ENCODE measurements around the gene GPATCH4. TPM values are rescaled to one million over a fixed set of nuclear protein-coding genes. Genes with fewer than 3 reads are reported as not detected.
A peak's percentile ranks its signal among the peaks of the same experiment; 100 is the strongest.

Gene GPATCH4
- 10 to 100 TPM; 19.0 to 20.6 TPM for total RNA-seq

DNA sequence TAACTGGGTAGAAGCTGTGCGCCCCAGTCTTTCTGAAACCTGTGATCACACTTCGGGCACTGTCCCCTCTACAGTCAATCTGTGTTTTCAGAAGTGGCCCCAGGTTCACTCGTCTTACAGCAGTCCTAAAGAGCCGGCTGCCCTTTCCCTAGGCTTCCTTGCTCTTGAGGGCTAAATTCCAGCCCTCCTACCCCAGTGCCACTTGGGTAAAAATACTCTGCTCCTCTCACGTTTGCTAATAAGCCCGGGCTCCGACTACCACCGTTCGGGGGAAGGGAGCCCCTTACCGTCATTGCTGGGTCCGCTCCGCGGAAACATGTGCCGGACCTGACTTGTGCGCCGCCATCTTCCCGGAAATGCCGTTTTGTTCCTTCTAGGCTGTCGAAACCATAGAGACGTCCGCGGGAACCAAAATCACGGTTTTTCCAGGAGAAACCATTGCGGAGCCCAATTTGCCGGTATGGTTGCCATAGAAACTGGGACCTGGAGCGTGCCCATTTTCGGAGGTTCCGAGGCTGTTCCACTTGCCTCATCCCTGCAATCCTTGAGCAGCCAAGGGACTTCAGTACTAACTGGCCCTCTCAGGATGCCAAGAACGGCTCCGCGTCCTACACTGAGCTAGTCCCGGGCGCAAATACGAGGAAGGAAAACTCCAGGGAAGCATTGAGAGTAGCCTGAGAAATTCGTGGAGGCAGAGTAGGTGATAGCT is at the start of gene GPATCH4:
GPATCH4 (minus strand) TSS at position 358 of the 709 bp plus-strand sequence.
- peaks cover 25% of the 10 kb centered on the region for H3K36me3 Mint-ChIP-seq (ENCODE audit: low read depth)
- CTCF ChIA-PET = interaction anchor here (1.1 to 2.5 kb wide), 6 partner anchors 7 to 216 kb away, joined by 3 to 10 read pairs (median 6); partner anchors contain the start of gene MEF2D

DNA sequence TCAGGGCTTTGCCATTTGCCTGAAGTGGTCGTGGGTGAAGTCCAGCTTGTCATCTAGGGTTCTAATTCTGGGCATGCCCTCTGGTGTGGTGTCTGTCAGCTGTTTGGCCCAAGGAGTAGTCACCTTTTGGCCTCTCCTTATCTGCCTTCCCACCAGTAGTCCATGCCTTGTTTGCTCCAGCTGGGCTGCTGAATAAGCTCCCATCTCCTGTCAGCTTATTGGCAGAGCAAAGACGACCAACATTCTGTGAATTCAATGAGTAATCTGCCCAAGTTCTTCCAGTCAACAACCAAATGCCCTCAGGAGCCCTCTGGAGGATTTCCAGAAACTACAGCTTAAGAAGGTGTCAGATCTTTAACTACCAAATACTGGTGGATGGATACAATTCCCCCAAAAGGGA is 47.7 kb upstream of the GPATCH4 start:
- H3K9me3 Mint-ChIP-seq = no peaks in the 10 kb centered on the region
- H3K4me1 Mint-ChIP-seq = peaks cover 14% of the 10 kb centered on the region
- H3K27ac Mint-ChIP-seq = no peak overlapping the region
- ChIA-PET POLR2A (interaction anchor here (0.7 to 1.9 kb wide), 3 partner anchors 17 to 80 kb away, joined by 3 to 5 read pairs (median 3); partner anchors contain the start of gene ISG20L2), CTCF (interaction anchor here (0.9 to 4.5 kb wide), 5 partner anchors 11 to 203 kb away, joined by 3 to 37 read pairs (median 5); no protein-coding TSS in a partner anchor)
- H3K4me3 Mint-ChIP-seq = no peak overlapping the region
- peaks cover 75% of the 10 kb centered on the region for H3K27me3 Mint-ChIP-seq
- no peaks in the 10 kb centered on the region for H3K36me3 Mint-ChIP-seq (ENCODE audit: low read depth)
- DNase-seq = no peak

More for the DNA sequence above, at the start of gene GPATCH4:
- H3K27me3 Mint-ChIP-seq = no peaks in the 10 kb centered on the region
- H3K9me3 Mint-ChIP-seq = no peaks in the 10 kb centered on the region
- peak; percentile 88 for DNase-seq
- peak within 1 kb of the TSS; percentile 98 for H3K4me3 Mint-ChIP-seq
- POLR2A ChIA-PET = interaction anchor here (0.6 to 4.0 kb wide), 12 partner anchors 8 to 144 kb away, joined by 3 to 45 read pairs (median 4); partner anchors contain the start of genes ISG20L2, MEF2D, METTL25B and NAXE
- H3K4me1 Mint-ChIP-seq = peaks cover 35% of the 10 kb centered on the region
- peak within 1 kb of the TSS; percentile 88 for H3K27ac Mint-ChIP-seq

DNA sequence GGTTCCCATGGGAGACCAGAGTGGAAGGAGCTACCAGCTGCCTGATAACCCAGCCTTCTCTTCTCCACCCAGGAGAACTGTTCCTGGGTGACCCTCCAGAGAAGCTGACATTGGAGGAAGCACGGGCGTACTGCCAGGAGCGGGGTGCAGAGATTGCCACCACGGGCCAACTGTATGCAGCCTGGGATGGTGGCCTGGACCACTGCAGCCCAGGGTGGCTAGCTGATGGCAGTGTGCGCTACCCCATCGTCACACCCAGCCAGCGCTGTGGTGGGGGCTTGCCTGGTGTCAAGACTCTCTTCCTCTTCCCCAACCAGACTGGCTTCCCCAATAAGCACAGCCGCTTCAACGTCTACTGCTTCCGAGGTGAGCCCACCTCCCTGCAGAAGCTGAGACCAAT is 47.2 kb upstream of the GPATCH4 start:
- ChIA-PET POLR2A (interaction anchor here (0.7 to 1.9 kb wide), 3 partner anchors 17 to 81 kb away, joined by 3 to 5 read pairs (median 3); partner anchors contain the start of gene ISG20L2), CTCF (interaction anchor here (0.9 to 4.5 kb wide), 5 partner anchors 11 to 202 kb away, joined by 3 to 37 read pairs (median 5); no protein-coding TSS in a partner anchor)
- no peak for DNase-seq
- Mint-ChIP-seq H3K27me3 (peaks cover 73% of the 10 kb centered on the region), H3K4me3 (no peak overlapping the region), H3K9me3 (no peaks in the 10 kb centered on the region), H3K4me1 (peaks cover 18% of the 10 kb centered on the region), H3K27ac (no peak overlapping the region), H3K36me3 (ENCODE audit: low read depth) (no peaks in the 10 kb centered on the region)

GRCh38 chr1:156647351-156647750 is 46.1 kb upstream of the GPATCH4 start:
- peaks cover 76% of the 10 kb centered on the region for H3K27me3 Mint-ChIP-seq
- H3K27ac Mint-ChIP-seq = no peak overlapping the region
- no peaks in the 10 kb centered on the region for H3K9me3 Mint-ChIP-seq
- no peak for DNase-seq
- ChIA-PET CTCF (interaction anchor here (4.5 to 6.9 kb wide), 2 partner anchors 12 to 22 kb away, joined by 31 to 80 read pairs; no protein-coding TSS in a partner anchor), POLR2A (no interaction called here)
- H3K4me1 Mint-ChIP-seq = peaks cover 30% of the 10 kb centered on the region
- no peaks in the 10 kb centered on the region for H3K36me3 Mint-ChIP-seq (ENCODE audit: low read depth)
- H3K4me3 Mint-ChIP-seq = no peak overlapping the region

DNA sequence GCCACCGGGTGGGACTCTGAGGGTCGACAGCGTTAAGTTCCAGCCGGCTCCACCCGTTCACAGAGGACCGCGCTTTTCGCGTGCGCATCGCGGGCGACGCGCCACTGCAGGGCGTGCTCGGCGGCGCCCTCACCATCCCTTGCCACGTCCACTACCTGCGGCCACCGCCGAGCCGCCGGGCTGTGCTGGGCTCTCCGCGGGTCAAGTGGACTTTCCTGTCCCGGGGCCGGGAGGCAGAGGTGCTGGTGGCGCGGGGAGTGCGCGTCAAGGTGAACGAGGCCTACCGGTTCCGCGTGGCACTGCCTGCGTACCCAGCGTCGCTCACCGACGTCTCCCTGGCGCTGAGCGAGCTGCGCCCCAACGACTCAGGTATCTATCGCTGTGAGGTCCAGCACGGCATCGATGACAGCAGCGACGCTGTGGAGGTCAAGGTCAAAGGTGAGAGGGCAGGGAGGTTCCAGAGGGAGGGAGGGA is 45.5 kb upstream of the GPATCH4 start:
- peaks cover 75% of the 10 kb centered on the region for H3K27me3 Mint-ChIP-seq
- no peaks in the 10 kb centered on the region for H3K36me3 Mint-ChIP-seq (ENCODE audit: low read depth)
- H3K4me3 Mint-ChIP-seq = no peak overlapping the region
- peaks cover 31% of the 10 kb centered on the region for H3K4me1 Mint-ChIP-seq
- ChIA-PET POLR2A (interaction anchor here (1.5 to 1.6 kb wide), 2 partner anchors 19 to 21 kb away, joined by 3 to 5 read pairs; no protein-coding TSS in a partner anchor), CTCF (interaction anchor here (1.2 to 6.9 kb wide), 2 partner anchors 10 to 21 kb away, joined by 4 to 80 read pairs; no protein-coding TSS in a partner anchor)
- no peak for DNase-seq
- no peaks in the 10 kb centered on the region for H3K9me3 Mint-ChIP-seq
- H3K27ac Mint-ChIP-seq = no peak overlapping the region

DNA sequence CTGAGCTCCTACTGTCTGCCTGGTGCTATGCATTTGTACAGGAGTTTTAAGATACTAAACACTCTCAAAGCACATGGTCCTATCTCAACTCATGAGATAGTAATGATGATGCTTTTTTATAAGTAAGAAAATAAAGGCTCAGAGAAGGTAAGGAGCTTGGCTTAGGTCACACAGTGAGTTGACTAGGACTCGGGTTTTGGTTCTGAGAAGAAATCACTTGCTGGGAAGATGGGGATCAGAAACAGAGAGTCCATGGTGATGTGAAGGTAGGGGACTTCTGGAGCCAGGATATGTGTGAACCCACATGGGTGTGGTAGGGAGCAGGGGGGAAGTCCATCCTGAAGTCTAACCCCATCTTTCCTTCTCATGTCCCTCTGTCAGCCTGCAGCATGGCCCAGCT is 44.4 kb upstream of the GPATCH4 start:
- H3K27ac Mint-ChIP-seq = no peak overlapping the region
- ChIA-PET POLR2A (interaction anchor here (0.7 to 1.6 kb wide), 3 partner anchors 18 to 21 kb away, joined by 3 to 5 read pairs (median 3); no protein-coding TSS in a partner anchor), CTCF (interaction anchor here (1.0 to 6.9 kb wide), 4 partner anchors 11 to 200 kb away, joined by 3 to 80 read pairs (median 22); no protein-coding TSS in a partner anchor)
- H3K4me3 Mint-ChIP-seq = no peak overlapping the region
- H3K4me1 Mint-ChIP-seq = peaks cover 42% of the 10 kb centered on the region
- H3K9me3 Mint-ChIP-seq = no peaks in the 10 kb centered on the region
- H3K27me3 Mint-ChIP-seq = peaks cover 82% of the 10 kb centered on the region
- H3K36me3 Mint-ChIP-seq (ENCODE audit: low read depth) = no peaks in the 10 kb centered on the region
- no peak for DNase-seq

DNA sequence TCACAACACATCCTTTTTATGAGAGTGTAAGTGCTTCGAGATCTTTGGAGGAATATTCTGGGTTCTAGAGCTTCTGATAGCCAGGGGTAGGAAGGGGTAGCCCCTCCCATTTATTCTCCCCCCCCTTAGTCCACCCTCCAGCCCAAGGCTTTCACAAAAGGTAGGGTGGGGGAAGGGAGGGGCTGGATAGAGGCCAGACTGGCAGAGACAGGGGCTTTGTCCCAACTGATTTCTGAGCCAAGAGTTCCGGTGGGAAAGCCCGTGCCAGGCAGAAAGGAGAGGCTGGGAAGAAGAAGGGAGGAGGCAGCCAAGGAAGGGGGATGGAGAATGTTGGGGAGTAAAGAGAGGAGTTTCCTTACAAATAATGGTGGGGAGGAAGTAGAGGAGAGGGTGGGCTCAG is 43.8 kb upstream of the GPATCH4 start:
- Mint-ChIP-seq H3K9me3 (no peaks in the 10 kb centered on the region), H3K4me3 (no peak overlapping the region), H3K4me1 (peaks cover 42% of the 10 kb centered on the region), H3K36me3 (ENCODE audit: low read depth) (no peaks in the 10 kb centered on the region), H3K27me3 (peaks cover 83% of the 10 kb centered on the region), H3K27ac (no peak overlapping the region)
- POLR2A ChIA-PET = interaction anchor here (1.5 to 1.8 kb wide), 3 partner anchors 10 to 19 kb away, joined by 3 to 5 read pairs (median 4); no protein-coding TSS in a partner anchor
- no peak for DNase-seq
- CTCF ChIA-PET = interaction anchor here (3.9 to 6.9 kb wide), 2 partner anchors 16 to 19 kb away, joined by 41 to 80 read pairs; no protein-coding TSS in a partner anchor

DNA sequence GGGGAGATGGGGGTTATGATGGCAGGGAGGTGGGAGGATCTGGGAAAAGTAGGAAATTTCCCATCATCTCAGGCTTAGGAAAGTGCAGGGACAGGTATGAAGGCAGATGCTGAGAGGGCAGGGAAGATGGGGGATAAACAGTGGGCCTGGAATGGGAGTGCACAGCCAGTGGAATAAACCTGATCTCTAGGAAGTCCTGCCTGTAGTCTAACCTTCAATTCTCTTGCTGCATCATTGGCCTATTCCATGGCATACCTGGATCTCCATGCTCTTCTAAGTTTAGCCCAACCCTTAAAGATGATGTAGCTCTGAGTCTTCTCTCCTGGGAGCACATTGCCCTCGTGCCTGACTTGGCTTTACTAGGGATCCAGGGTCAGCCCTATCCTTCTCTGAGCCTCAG is 43.4 kb upstream of the GPATCH4 start:
- Mint-ChIP-seq H3K27me3 (peaks cover 86% of the 10 kb centered on the region), H3K9me3 (no peaks in the 10 kb centered on the region), H3K27ac (no peak overlapping the region), H3K4me1 (peaks cover 42% of the 10 kb centered on the region), H3K36me3 (ENCODE audit: low read depth) (no peaks in the 10 kb centered on the region), H3K4me3 (no peak overlapping the region)
- ChIA-PET POLR2A (interaction anchor here (1.6 to 1.8 kb wide), 2 partner anchors 11 to 17 kb away, joined by 4 to 7 read pairs; no protein-coding TSS in a partner anchor), CTCF (interaction anchor here (1.0 to 6.9 kb wide), 4 partner anchors 16 to 53 kb away, joined by 3 to 80 read pairs (median 23); partner anchors contain the start of gene NAXE)
- DNase-seq = no peak

GRCh38 chr1:156644146-156644545 is 42.9 kb upstream of the GPATCH4 start:
- POLR2A ChIA-PET = interaction anchor here (0.6 to 1.8 kb wide), 7 partner anchors 9 to 155 kb away, joined by 3 to 7 read pairs (median 4); no protein-coding TSS in a partner anchor
- CTCF ChIA-PET = interaction anchor here (0.6 to 6.9 kb wide), 14 partner anchors 9 to 81 kb away, joined by 3 to 80 read pairs (median 5); partner anchors contain the start of genes HAPLN2 and NAXE
- no peak for DNase-seq
- Mint-ChIP-seq H3K27ac (no peak overlapping the region), H3K36me3 (ENCODE audit: low read depth) (no peaks in the 10 kb centered on the region), H3K27me3 (peaks cover 89% of the 10 kb centered on the region), H3K4me1 (peaks cover 42% of the 10 kb centered on the region), H3K4me3 (no peak overlapping the region), H3K9me3 (no peaks in the 10 kb centered on the region)

- Mint-ChIP-seq H3K27me3 (peaks cover 89% of the 10 kb centered on the region), H3K9me3 (no peaks in the 10 kb centered on the region), H3K36me3 (ENCODE audit: low read depth) (no peaks in the 10 kb centered on the region), H3K27ac (peak overlapping the region; percentile 16), H3K4me3 (no peak overlapping the region), H3K4me1 (peaks cover 42% of the 10 kb centered on the region)
- peak; percentile 78 for DNase-seq
- POLR2A ChIA-PET = interaction anchor here (0.6 to 1.8 kb wide), 10 partner anchors 9 to 155 kb away, joined by 3 to 7 read pairs (median 4); no protein-coding TSS in a partner anchor
- CTCF ChIA-PET = interaction anchor here (0.6 to 6.9 kb wide), 15 partner anchors 9 to 82 kb away, joined by 3 to 80 read pairs (median 5); partner anchors contain the start of genes HAPLN2 and NAXE
These were observed 42.5 kb upstream of the GPATCH4 start for GRCh38 chr1:156643778-156644092.

DNA sequence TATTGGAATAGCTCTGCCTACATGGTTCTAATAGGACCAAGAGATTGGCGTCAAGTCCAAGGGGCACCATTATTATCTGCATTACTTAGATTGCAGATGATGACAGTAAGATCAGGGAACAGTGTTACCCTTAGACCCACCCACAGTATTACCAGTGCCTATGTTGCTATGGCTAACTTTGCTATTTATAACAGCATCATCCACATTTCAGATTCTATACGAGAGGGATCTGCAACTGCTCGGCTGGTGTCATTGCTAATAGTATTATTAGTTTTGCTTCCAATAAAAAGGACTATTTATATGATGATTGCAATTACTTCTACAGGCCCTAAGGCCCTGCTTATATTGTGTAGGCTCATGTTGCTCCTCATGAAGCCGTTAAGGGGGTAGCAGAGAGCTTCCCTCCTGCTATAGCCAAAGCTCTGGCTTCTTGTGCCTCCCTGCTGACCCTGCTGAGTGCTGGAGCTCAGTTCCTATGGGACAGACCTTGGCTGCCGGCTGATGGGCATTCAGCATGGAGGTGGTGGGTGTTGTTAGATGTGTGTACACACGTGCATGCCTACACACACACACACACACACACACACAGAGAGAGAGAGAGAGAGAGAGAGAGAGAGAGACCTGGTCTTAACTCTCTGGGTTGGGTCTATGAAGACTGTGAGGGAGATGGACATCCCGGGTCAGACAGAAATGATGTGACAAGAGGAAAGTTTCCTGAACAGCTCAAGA is 41.9 kb upstream of the GPATCH4 start:
- no peak overlapping the region for H3K4me3 Mint-ChIP-seq
- no peaks in the 10 kb centered on the region for H3K36me3 Mint-ChIP-seq (ENCODE audit: low read depth)
- no peak for DNase-seq
- peaks cover 42% of the 10 kb centered on the region for H3K4me1 Mint-ChIP-seq
- CTCF ChIA-PET = interaction anchor here (0.6 to 6.9 kb wide), 13 partner anchors 8 to 82 kb away, joined by 3 to 80 read pairs (median 5); partner anchors contain the start of genes HAPLN2 and NAXE
- H3K27ac Mint-ChIP-seq = peak overlapping the region; percentile 16
- no peaks in the 10 kb centered on the region for H3K9me3 Mint-ChIP-seq
- H3K27me3 Mint-ChIP-seq = peaks cover 89% of the 10 kb centered on the region
- POLR2A ChIA-PET = interaction anchor here (0.6 to 1.8 kb wide), 9 partner anchors 8 to 154 kb away, joined by 3 to 7 read pairs (median 4); no protein-coding TSS in a partner anchor

Data from activated CD4-positive, alpha-beta memory T cell treated with anti-CD3 and anti-CD28 coated beads, Interleukin-2, amount 10 ng/mL, durations not matched to agents 7 days and 5 days (primary cell).